ENCODE results near the gene SCFD2. TPM values are rescaled to one million over a fixed set of nuclear protein-coding genes. Genes with fewer than 3 reads are reported as not detected.

Gene SCFD2
- total and polyA plus RNA-seq, 2 of the 8 experiments (the other 6 are each of a cell fraction or from before 2014, with no cell fraction given) = 6.2 to 10.2 TPM

DNA sequence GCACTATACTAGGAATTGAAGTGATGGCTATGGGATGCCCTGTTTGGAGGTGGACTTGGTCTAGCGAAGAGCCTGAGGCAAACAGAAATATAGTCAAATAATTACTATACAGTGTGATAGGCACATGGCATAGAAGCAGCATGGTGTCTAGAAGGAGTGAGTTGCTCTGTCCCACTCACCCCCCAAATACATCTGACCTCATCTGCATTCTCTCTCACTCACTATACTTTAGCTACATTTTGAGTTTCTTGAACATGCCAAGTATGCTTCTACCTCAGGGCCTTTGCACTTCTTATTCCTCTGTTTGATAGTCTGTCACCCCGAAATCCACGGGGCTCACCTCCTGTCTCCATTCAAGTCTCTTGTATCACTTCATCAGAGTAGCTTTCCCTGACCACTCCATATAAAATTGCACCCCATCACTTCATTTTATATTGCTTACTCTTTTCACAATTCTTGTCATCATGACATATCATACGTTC lies 9.0 kb upstream of the SCFD2 start:
- WGBS, 2 experiments (ENCODE audit: extremely low coverage in 1 of 2, insufficient coverage in 1 of 2, insufficient read length in 1 of 2, insufficient replicate concordance in 2 of 2, low coverage in 1 of 2, low lambda C conversion rate in 2 of 2, missing lambda C conversion rate in 1 of 2) = 92% methylated on average over 4 of the region's 4 CpGs; no CpG with 5 or more reads in 1 of the 2 experiments
- CTCF ChIA-PET (ENCODE audit: partially characterized antibody) = interaction anchor here (0.8 kb wide), 1 partner anchor 719 kb away, joined by 3 read pairs; no protein-coding TSS in a partner anchor
- no peak overlapping the region for H3K23ac ChIP-seq (ENCODE audit: insufficient read length)
- TF ChIP-seq CBX8 (IDR thresholded peaks at IDR 0.05; ENCODE audit: borderline replicate concordance, low read depth, low read length) (no peak), CHD2 (IDR thresholded peaks at IDR 0.05; ENCODE audit: low read length) (no peak), CEBPB (IDR thresholded peaks at IDR 0.05; ENCODE audit: low read depth, low read length) (no peak), PHF8 (conservative IDR thresholded peaks at IDR 0.05; ENCODE audit: low read depth, low read length) (no peak), CTCF (IDR thresholded peaks at IDR 0.05; ENCODE audit: control extremely low read depth in 1 of 3, insufficient read depth in 1 of 3, low read depth in 1 of 3, low read length in 3 of 3) (no peak), USF2 (IDR thresholded peaks at IDR 0.05; ENCODE audit: low read length) (no peak), SRF (IDR thresholded peaks at IDR 0.05; ENCODE audit: low read depth, low read length) (no peak), FOSL1 (IDR thresholded peaks at IDR 0.05; ENCODE audit: insufficient read depth, low read depth, low read length) (no peak), EGR1 (IDR thresholded peaks at IDR 0.05; ENCODE audit: borderline replicate concordance, low read depth, low read length) (no peak), SUZ12 (IDR thresholded peaks at IDR 0.05; ENCODE audit: low read length) (no peak)

More for the DNA sequence above, 9.0 kb upstream of the SCFD2 start:
- Histone ChIP-seq H3K27ac (ENCODE audit: low read depth, low read length) (no peak overlapping the region), H2BK12ac (ENCODE audit: low read depth, low read length) (no peak overlapping the region), H3K9ac (replicated peaks in 1 of 4; ENCODE audit: extremely low read depth in 1 of 4, low read depth in 3 of 4, low read length in 3 of 4) (no peak overlapping the region), H3K23me2 (ENCODE audit: low read depth, low read length) (peaks cover 2% of the 10 kb centered on the region; the same call in 1 of the 2 replicates), H3K4me3 (ENCODE audit: extremely low read depth in 1 of 4, insufficient read depth in 2 of 4, low read depth in 3 of 4, low read length in 4 of 4) (no peak overlapping the region), H2BK20ac (ENCODE audit: low read length) (no peak overlapping the region), H3K56ac (replicated peaks; ENCODE audit: insufficient read length, low read depth, low read length) (no peak overlapping the region), H4K8ac (ENCODE audit: extremely low read depth, insufficient read depth, low read length) (no peak overlapping the region), H2AK5ac (ENCODE audit: low read depth, low read length) (no peak overlapping the region), H3K36me3 (ENCODE audit: control insufficient read depth in 2 of 4, insufficient read depth in 4 of 4, low read length in 3 of 4) (no peaks in the 10 kb centered on the region; a peak in 1 of 8 replicates), H3K79me2 (ENCODE audit: control insufficient read depth in 1 of 2, insufficient read depth in 2 of 2, low read length in 2 of 2) (peaks cover 15 to 23% of the 10 kb centered on the region in 2 experiments), H3K9me3 (ENCODE audit: insufficient read depth in 2 of 2, low read depth in 1 of 2, low read length in 1 of 2) (no peaks in the 10 kb centered on the region), H3K4ac (replicated peaks; ENCODE audit: insufficient read length, low read depth, low read length) (no peak overlapping the region), H3K4me2 (ENCODE audit: insufficient read depth in 1 of 2, low read depth in 2 of 2, low read length in 2 of 2) (no peak overlapping the region), H2BK120ac (replicated peaks; ENCODE audit: low read depth, low read length) (no peak overlapping the region), H3K4me1 (replicated peaks in 1 of 4; ENCODE audit: control insufficient read depth in 3 of 4, insufficient read depth in 4 of 4, low read length in 3 of 4) (no peaks in the 10 kb centered on the region; a peak in 2 of 7 replicates), H3K79me1 (ENCODE audit: low read depth, low read length) (no peaks in the 10 kb centered on the region), H4K91ac (replicated peaks; ENCODE audit: insufficient read length, low read length) (no peak overlapping the region), H4K20me1 (replicated peaks in 1 of 2; ENCODE audit: control insufficient read depth in 1 of 2, insufficient read depth in 2 of 2, low read length in 2 of 2) (peaks cover 0 to 3% of the 10 kb centered on the region in 2 experiments), H3K27me3 (replicated peaks in 1 of 4; ENCODE audit: control insufficient read depth in 3 of 4, extremely low read depth in 1 of 4, insufficient read depth in 3 of 4, low read length in 3 of 4) (peaks cover 0 to 2% (median under 1%) of the 10 kb centered on the region in 4 experiments; a peak in 1 of 7 replicates), H2BK15ac (ENCODE audit: low read length) (no peak overlapping the region), H3K18ac (ENCODE audit: extremely low read depth, low read length) (no peak overlapping the region), H3K14ac (ENCODE audit: insufficient read length) (no peak overlapping the region), H2AFZ (ENCODE audit: low read length) (no peak overlapping the region), H4K5ac (ENCODE audit: insufficient read length, low read depth, low read length) (no peak overlapping the region), H2BK5ac (ENCODE audit: low read depth, low read length) (no peak overlapping the region)
- POLR2A ChIA-PET (ENCODE audit: partially characterized antibody) = no interaction called here
- DNase-seq (ENCODE audit: low read depth in 1 of 2, low spot score in 2 of 2) = no peak
- FAIRE-seq = no peak

Measured in H1 (cell line).